Measurements from ENCODE around the gene POLR1E. TPM values are rescaled to one million over a fixed set of nuclear protein-coding genes. Genes with fewer than 3 reads are reported as not detected.

POLR1E gene
- total RNA-seq, 2 donors from 2014 or later, result 67.8 to 77.2 TPM

Other genes with a start within 250 kb of the POLR1E start
- gene GRHPR, start 63.3 kb upstream of the POLR1E start, total RNA-seq, result 10 to 100 TPM; 70.2 to 94.2 TPM
- gene ZBTB5, start 20.5 kb upstream of the POLR1E start, total RNA-seq, result 10 to 100 TPM in 1 of 2 donors, 1 to 10 TPM in 1; 9.9 to 13.2 TPM
- 1 to 10 TPM; 5.0 to 5.2 TPM for gene FBXO10, start 90.4 kb downstream of the POLR1E start, total RNA-seq
- gene TOMM5, start 106.6 kb downstream of the POLR1E start, total RNA-seq, result 10 to 100 TPM; 65.7 to 75.7 TPM
- not detected for gene FRMPD1, start 165.0 kb downstream of the POLR1E start, total RNA-seq

Data from activated T-cell treated with anti-CD3 and anti-CD28 coated beads, Interleukin-2, amount 50 U/mL, for 72 hours (primary cell).